GM19468 (cell line): ENCODE results near the gene HEG1.

Source experiments
- ATAC-seq: cut with Tn5 transposase; IDR thresholded peaks from one replicate; pipeline ENCODE4 v1.9.1; 2021; ENCODE audit warnings: mild to moderate bottlenecking, moderate library complexity, moderate number of reproducible peaks; ENCODE audit not compliant: unreplicated experiment; ENCODE audit errors: extremely low read depth

Gene HEG1

GRCh38 chr3:124923833-124924232, 132.0 kb downstream of the HEG1 start:
- no peak for ATAC-seq

- no peak for ATAC-seq
Observed at GRCh38 chr3:124920718-124921117, 135.1 kb downstream of the HEG1 start.

GRCh38 chr3:124919756-124920155, 136.0 kb downstream of the HEG1 start:
- ATAC-seq = no peak

GRCh38 chr3:124918524-124918923, 137.3 kb downstream of the HEG1 start:
- no peak for ATAC-seq

GRCh38 chr3:124916837-124917409, 138.9 kb downstream of the HEG1 start:
- ATAC-seq = no peak
